Epithelial cell of esophagus (primary cell): ENCODE results near the gene CAGE1.

Source experiments
- DNase-seq: peaks from one replicate; pipeline ENCODE4 v3.0.0; 2010; ENCODE audit warnings: low read depth
- H3K4me3 ChIP-seq: 2 replicates; pipeline ENCODE4 v1.5.1; 2011; ENCODE audit warnings: mild to moderate bottlenecking, low read length, control low read depth
- CTCF ChIP-seq: IDR thresholded peaks from 2 replicates; pipeline ENCODE4 v1.5.1; 2011; ENCODE audit warnings: low read depth, mild to moderate bottlenecking, low read length, control low read depth, inconsistent platforms; ENCODE audit not compliant: insufficient read depth; ENCODE audit errors: missing control alignments

Gene CAGE1

DNA sequence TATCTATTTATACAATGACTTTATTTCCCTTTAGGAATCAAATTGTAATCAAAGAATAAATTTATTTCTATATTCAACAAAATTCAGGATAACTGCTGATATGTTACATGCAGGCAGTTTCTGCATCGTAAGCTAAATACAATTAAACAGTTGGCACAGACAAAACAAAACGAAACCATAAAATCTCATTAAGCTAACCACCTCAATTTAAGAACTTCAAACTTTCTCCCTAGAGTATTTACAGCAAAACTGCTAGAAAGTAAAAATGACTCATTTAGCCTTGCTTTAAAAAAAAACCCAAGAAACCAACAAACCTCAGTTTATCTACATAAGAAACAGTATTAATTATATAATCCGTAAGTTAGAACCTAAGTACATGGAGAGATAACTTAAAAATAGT lies 93.6 kb downstream of the CAGE1 start:
- TF ChIP-seq CTCF = no peak
- H3K4me3 ChIP-seq = no peak overlapping the region
- no peak for DNase-seq

DNA sequence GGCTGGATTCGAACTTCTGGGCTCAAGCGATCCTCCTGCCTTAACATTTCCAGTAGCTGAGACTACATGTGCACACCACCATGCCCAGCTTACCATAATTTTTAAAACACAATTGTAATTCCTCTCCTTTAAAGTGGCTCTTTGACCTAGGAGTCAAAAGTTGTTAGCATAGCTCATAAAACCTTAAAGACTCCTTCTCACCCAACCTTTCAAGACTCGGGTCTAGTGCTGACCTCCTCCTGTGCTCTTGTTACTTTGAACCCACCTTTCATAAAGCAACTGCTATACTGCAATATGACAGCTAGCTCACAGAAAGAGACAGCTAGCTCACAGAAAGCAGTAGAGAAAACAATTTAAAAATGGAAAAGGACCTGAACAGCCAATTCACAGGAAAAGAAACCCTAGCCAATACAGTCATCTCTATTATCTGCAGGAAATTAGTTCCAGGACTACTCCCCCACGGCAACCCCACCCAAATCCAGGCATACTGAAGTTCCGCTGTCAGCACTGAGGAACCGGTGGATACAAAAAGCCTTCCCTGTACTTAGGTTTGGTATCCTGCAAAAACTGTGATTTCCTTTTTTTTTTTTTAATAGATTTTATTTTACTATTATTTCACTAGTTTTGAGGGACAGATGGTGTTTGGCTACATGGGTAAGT lies 96.8 kb downstream of the CAGE1 start:
- no peak for TF ChIP-seq CTCF
- no peak for DNase-seq
- H3K4me3 ChIP-seq = no peak overlapping the region

DNA sequence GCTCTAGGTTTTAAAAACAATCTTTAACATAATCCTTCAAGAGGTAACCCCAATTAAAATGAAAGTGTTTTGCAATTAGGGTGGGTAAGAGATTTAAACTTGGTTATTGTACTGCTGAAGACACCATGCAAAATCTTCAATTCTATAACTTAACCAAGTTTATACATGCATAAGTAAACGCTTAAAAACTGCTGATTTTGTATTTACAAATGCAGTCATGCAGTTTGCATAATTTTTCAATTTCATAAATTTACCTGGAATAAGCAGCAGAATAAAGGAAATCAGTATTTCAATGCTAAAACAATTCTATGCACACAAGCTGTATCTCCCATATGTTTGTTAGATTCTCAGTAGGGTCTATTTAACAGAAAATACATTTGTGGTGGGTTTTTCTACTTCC lies 99.5 kb downstream of the CAGE1 start:
- TF ChIP-seq CTCF = no peak
- no peak for DNase-seq
- no peak overlapping the region for H3K4me3 ChIP-seq

DNA sequence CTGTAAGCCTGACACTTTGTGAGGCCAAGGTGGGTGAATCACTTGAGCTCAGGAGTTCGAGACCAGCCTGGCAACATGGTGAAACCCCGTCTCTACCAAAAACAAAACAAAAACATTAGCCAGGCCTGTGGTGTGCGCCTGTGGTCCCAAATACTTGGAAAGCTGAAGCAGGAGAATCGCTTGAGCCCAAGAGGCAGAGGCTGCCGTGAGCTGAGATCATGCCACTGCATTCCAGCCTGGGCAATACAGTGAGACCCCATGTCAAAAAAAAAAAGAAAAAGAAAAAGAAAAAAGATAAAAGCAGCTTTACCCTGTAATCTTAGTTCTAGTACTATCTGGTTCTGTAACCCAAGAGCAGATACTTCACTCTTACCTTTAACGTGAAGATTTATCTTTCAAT lies 104.1 kb downstream of the CAGE1 start:
- no peak overlapping the region for H3K4me3 ChIP-seq
- DNase-seq = no peak
- no peak for TF ChIP-seq CTCF

GRCh38 chr6:7283676-7284075 lies 105.9 kb downstream of the CAGE1 start:
- no peak overlapping the region for H3K4me3 ChIP-seq
- no peak for DNase-seq
- no peak for TF ChIP-seq CTCF

GRCh38 chr6:7282097-7282906 lies 107.2 kb downstream of the CAGE1 start:
- no peak for DNase-seq
- no peak for TF ChIP-seq CTCF
- no peak overlapping the region for H3K4me3 ChIP-seq
